ENCODE results near the gene KRTAP17-1. TPM values are rescaled to one million over a fixed set of nuclear protein-coding genes. Genes with fewer than 3 reads are reported as not detected.

Gene KRTAP17-1
- total RNA-seq, 4 donors from 2014 or later: not detected

GRCh38 chr17:41267711-41268110 is 47.8 kb downstream of the KRTAP17-1 start:
- DNase-seq (ENCODE audit: extremely low spot score): no peak
- H3K27ac ChIP-seq (replicated peaks in 1 of 4): no peak overlapping the region
- intact Hi-C loops (cut with DNase I): no loop called here
- H3K4me1 ChIP-seq: no peaks in the 10 kb centered on the region
- TF ChIP-seq POLR2A (IDR thresholded peaks at IDR 0.05; ENCODE audit: low read depth) (no peak), EP300 (IDR thresholded peaks at IDR 0.05) (no peak), CTCF (IDR thresholded peaks at IDR 0.05) (no peak)
- H3K27me3 ChIP-seq: peaks cover 0 to 6% (median 0%) of the 10 kb centered on the region in 4 donors
- no peaks in the 10 kb centered on the region for H3K36me3 ChIP-seq
- 72% methylated on average over 3 of the region's 3 CpGs for WGBS
- no peak overlapping the region for H3K4me3 ChIP-seq
- H3K9me3 ChIP-seq: no peaks in the 10 kb centered on the region

- Histone ChIP-seq H3K27me3 (peaks cover 0 to 6% (median 0%) of the 10 kb centered on the region in 4 donors), H3K4me1 (no peaks in the 10 kb centered on the region), H3K27ac (replicated peaks in 1 of 4) (no peak within 1 kb of the TSS), H3K36me3 (no peaks in the 10 kb centered on the region), H3K9me3 (no peaks in the 10 kb centered on the region), H3K4me3 (no peak within 1 kb of the TSS)
- no peak for DNase-seq (ENCODE audit: extremely low spot score)
- TF ChIP-seq CTCF (IDR thresholded peaks at IDR 0.05) (no peak), EP300 (IDR thresholded peaks at IDR 0.05) (no peak), POLR2AphosphoS5 (IDR thresholded peaks at IDR 0.05) (no peak)
- 33% methylated on average over 2 of the region's 2 CpGs for WGBS
- intact Hi-C loops (cut with DNase I): no loop called here
Observed at GRCh38 chr17:41265078-41265477, 50.4 kb downstream of the KRTAP17-1 start, which contains the start of gene KRTAP9-6. KRTAP9-6 (plus strand) TSS chr17:41265378; CDS start chr17:41265378, 0 bp downstream.

Small RNA genes within 50 kb of the gene (small RNA-seq; reads per million reads assigned to genes)
- gene KRTAP9-10P: 0 reads per million in 3 donors

Other genes starting within 250 kb of the KRTAP17-1 start
- not detected for gene KRTAP2-4, start 249.8 kb downstream of the KRTAP17-1 start, total RNA-seq
- gene KRTAP4-7, start 231.6 kb downstream of the KRTAP17-1 start, total RNA-seq: not detected
- gene KRTAP4-8, start 217.6 kb downstream of the KRTAP17-1 start, total RNA-seq: not detected
- gene KRTAP4-16, start 213.5 kb downstream of the KRTAP17-1 start, total RNA-seq: not detected
- gene KRTAP4-9, start 210.3 kb downstream of the KRTAP17-1 start, total RNA-seq: not detected
- not detected for gene KRTAP4-11, start 197.3 kb downstream of the KRTAP17-1 start, total RNA-seq
- gene KRTAP4-12, start 191.5 kb downstream of the KRTAP17-1 start, total RNA-seq: not detected
- not detected for gene KRTAP4-6, start 175.2 kb downstream of the KRTAP17-1 start, total RNA-seq
- not detected for gene KRTAP4-5, start 165.9 kb downstream of the KRTAP17-1 start, total RNA-seq
- not detected for gene KRTAP4-4, start 155.0 kb downstream of the KRTAP17-1 start, total RNA-seq
- not detected for gene KRTAP4-3, start 147.5 kb downstream of the KRTAP17-1 start, total RNA-seq
- gene KRTAP4-2, start 137.5 kb downstream of the KRTAP17-1 start, total RNA-seq: not detected
- not detected for gene KRTAP4-1, start 130.8 kb downstream of the KRTAP17-1 start, total RNA-seq
- not detected for gene KRTAP9-1, start 125.8 kb downstream of the KRTAP17-1 start, total RNA-seq
- not detected for gene KRTAP9-2, start 89.1 kb downstream of the KRTAP17-1 start, total RNA-seq
- not detected for gene KRTAP9-3, start 83.3 kb downstream of the KRTAP17-1 start, total RNA-seq
- gene KRTAP9-8, start 77.7 kb downstream of the KRTAP17-1 start, total RNA-seq: not detected
- not detected for gene KRTAP9-4, start 66.0 kb downstream of the KRTAP17-1 start, total RNA-seq
- not detected for gene KRTAP9-9, start 60.3 kb downstream of the KRTAP17-1 start, total RNA-seq
- not detected for gene KRTAP9-6, start 50.3 kb downstream of the KRTAP17-1 start, total RNA-seq
- gene KRTAP9-7, start 40.0 kb downstream of the KRTAP17-1 start, total RNA-seq: not detected
- not detected for gene KRTAP29-1, start 12.9 kb downstream of the KRTAP17-1 start, total RNA-seq
- gene KRTAP16-1, start 6.4 kb downstream of the KRTAP17-1 start, total RNA-seq: not detected
- not detected for gene KRT33A, start 35.1 kb upstream of the KRTAP17-1 start, total RNA-seq
- not detected for gene KRT33B, start 54.1 kb upstream of the KRTAP17-1 start, total RNA-seq
- gene KRT34, start 66.6 kb upstream of the KRTAP17-1 start, total RNA-seq: not detected
- not detected for gene KRT31, start 81.9 kb upstream of the KRTAP17-1 start, total RNA-seq
- gene KRT37, start 108.9 kb upstream of the KRTAP17-1 start, total RNA-seq: not detected
- gene KRT38, start 125.3 kb upstream of the KRTAP17-1 start, total RNA-seq: not detected
- not detected for gene KRT32, start 151.7 kb upstream of the KRTAP17-1 start, total RNA-seq
- gene KRT35, start 165.4 kb upstream of the KRTAP17-1 start, total RNA-seq: not detected
- gene KRT36, start 174.2 kb upstream of the KRTAP17-1 start, total RNA-seq: not detected
- 10 to 100 TPM in 1 of 4 donors, under 1 TPM in 2, not detected in 1; 0.39 to 23.3 (median 0.52) TPM for gene KRT13, start 189.9 kb upstream of the KRTAP17-1 start, total RNA-seq
- 1 to 10 TPM in 1 of 4 donors, not detected in 3; 3.3 TPM for gene KRT15, start 203.2 kb upstream of the KRTAP17-1 start, total RNA-seq
- gene KRT19, start 212.6 kb upstream of the KRTAP17-1 start, total RNA-seq: 1 to 10 TPM; 2.1 to 5.7 (median 3.1) TPM